H54 (cell line): ENCODE data around the gene SRPK3.

ENCODE experiments used
- DNase-seq: peaks from one replicate; pipeline ENCODE4 v3.0.0; 2011; ENCODE audit warnings: low spot score, mixed read lengths; ENCODE audit not compliant: insufficient read length
- FAIRE-seq: peaks from 3 replicates; lab custom pipeline; 2011; peaks lifted over from hg19 to GRCh38; lab: Jason Lieb, UNC
- POLR2A ChIP-seq: IDR thresholded peaks from 2 replicates; pipeline ENCODE4 v1.6.1; 2011; ENCODE audit warnings: low read depth, mild to moderate bottlenecking, low read length

Gene SRPK3

GRCh38 chrX:153778181-153778580 is 2.7 kb upstream of the SRPK3 start:
- no peak for TF ChIP-seq POLR2A
- DNase-seq (no peak), FAIRE-seq (no peak)

DNA sequence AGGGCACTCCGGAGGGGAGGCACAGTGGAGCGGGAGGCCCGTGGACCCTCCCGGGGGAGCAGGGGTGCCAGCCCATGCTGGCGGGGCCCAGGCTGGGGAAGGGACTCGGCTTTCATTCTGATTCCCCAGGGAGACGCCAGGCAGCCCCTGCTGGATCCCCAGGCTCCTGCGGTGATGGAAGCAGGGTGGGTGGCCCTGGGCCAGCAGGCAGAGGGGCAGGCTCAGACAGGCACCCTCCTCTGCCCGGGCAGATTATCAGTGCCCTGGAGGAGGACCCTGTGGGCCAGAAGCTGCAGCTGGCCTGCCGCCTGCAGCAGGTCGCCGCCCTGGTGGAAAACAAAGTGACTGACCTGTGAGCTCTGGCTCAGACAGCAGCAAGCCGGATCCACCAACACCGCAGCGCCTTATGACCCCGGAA is 2.1 kb upstream of the SRPK3 start:
- TF ChIP-seq POLR2A = no peak
- DNase-seq (no peak), FAIRE-seq (no peak)

- no peak for FAIRE-seq
- DNase-seq = no peak
- no peak for TF ChIP-seq POLR2A
Observed at GRCh38 chrX:153779891-153780677, 757 bp upstream of the SRPK3 start.

DNA sequence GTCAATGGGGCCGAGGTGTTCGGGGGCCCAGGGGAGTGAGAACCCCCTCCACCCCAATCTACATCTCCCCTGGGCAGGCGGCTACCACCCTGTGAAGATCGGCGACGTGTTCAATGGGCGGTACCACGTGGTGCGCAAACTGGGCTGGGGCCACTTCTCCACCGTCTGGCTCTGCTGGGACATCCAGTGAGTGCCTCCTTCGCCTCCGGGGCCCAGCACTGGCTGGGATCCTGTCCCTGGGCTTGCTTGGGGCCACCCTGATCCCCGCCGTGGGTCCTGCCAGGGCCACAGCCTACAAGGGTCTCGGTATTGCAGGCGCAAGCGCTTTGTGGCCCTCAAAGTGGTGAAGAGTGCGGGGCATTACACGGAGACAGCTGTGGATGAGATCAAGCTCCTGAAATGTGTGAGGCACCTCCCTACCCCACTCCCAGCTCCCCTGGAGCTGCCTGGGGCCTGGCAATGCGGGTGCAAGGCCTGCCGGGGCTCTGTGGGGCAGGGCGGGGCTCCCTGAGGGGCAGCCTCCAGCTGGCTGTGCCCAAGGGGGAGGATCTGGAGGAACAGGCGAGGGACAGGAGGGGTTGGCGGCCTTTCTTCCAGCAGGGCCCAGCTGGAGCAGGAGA is 697 bp downstream of the SRPK3 start:
- DNase-seq (no peak), FAIRE-seq (no peak)
- TF ChIP-seq POLR2A = no peak

DNA sequence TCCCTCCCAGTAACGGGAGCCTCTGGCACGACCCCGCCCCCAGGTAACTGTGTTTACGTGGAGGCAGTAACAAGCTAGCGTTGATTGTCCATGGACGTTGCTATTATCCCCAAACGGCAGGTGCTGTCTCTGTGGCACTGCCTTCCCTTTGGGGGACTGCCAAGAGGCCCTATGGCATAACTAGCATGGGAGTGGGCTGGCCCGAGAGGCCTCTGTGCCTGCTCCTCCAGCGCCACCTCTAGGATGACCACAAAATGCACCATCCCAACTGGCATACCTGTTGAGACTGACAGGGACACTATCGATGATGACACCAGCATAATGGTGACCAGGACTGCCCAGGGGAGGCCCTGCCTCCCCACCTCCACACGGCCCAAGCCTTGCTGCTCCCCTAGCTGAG is 1.5 kb downstream of the SRPK3 start:
- no peak for DNase-seq
- FAIRE-seq = no peak
- TF ChIP-seq POLR2A = no peak

- FAIRE-seq (no peak), DNase-seq (no peak)
Observed at GRCh38 chrX:153782871-153783270, 2.0 kb downstream of the SRPK3 start.

DNA sequence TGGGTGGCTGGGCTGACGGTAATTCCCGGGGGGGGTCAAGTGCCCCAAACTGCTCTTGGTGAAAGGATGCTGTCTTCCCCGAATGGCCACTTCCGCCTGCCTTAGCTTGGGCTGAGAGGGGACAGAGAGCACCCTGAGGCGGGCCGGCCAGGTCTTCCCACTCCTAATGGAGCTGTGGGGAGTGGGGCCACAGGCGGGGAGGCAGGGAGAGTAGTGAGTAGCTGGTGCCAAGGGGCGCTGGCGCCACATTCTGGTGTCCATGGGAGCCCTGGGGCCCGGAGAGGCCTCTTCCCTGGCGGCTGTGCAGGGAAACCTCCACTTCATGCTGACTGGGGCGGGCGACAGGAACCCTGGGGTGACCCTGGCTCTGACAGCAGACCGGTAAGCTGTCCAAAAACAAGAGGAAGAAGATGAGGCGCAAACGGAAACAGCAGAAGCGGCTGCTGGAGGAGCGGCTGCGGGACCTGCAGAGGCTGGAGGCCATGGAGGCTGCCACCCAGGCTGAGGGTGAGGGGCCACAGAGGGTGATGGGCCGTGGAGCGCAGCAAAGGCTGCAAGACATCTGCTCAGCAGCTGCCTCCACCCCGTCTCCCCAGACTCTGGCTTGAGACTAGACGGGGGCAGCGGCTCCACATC is 2.7 kb downstream of the SRPK3 start:
- no peak for TF ChIP-seq POLR2A
- DNase-seq (no peak), FAIRE-seq (no peak)

More at GRCh38 chrX:153782871-153783270, 2.0 kb downstream of the SRPK3 start:
- TF ChIP-seq POLR2A = no peak

DNA sequence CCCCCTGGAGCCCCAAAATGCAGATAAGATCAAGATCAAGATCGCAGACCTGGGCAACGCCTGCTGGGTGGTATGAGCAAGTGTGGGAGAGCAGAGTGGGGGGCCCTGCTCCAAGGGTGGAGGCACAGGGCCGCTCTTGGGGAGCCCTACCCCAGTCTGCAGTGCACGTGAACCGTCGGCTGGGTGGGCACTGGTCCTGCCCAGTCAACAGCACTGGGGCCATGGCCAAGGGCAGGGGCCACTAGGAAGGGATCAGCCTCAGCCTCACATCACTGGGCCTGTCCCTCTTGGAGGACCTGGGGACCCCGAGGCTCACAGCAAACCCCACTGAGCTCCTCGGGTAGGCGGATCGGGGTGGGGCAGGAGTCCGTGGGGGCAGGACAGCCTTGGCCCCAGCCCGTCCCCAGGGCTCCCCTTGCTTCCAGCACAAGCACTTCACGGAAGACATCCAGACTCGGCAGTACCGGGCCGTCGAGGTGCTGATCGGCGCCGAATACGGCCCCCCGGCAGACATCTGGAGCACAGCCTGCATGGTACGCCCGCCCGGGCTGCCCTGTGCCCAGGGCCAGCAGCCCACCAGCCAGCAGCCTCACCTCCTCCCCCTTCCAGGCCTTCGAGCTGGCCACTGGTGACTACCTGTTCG is 3.6 kb downstream of the SRPK3 start:
- DNase-seq (no peak), FAIRE-seq (no peak)
- TF ChIP-seq POLR2A = no peak

DNA sequence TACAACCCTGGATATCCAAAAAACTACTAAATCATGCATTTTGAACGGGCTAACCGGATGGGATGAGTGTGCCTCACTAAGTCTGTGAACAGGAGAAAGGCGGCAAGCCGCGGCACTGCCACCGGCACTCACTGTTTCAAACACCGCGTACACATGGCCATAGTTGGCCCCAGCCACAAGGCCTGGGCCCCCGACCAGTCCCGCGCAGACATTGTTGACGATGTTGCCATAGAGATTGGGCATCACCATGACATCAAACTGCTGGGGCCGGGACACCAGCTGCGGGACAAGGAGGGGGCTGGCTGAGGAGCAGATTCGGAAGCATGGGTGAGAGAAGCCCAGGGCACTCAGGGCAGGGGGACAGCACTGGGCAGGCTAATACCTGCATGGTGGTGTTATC is 5.8 kb downstream of the SRPK3 start:
- no peak for TF ChIP-seq POLR2A
- no peak for FAIRE-seq
- no peak for DNase-seq

- TF ChIP-seq POLR2A = no peak
- DNase-seq (no peak), FAIRE-seq (no peak)
Observed at GRCh38 chrX:153789654-153790053, 8.8 kb downstream of the SRPK3 start.

- FAIRE-seq = no peak
- no peak for DNase-seq
- TF ChIP-seq POLR2A = no peak
Observed at GRCh38 chrX:153791104-153791852, 10.4 kb downstream of the SRPK3 start.

GRCh38 chrX:153792368-153792767 is 11.5 kb downstream of the SRPK3 start:
- no peak for TF ChIP-seq POLR2A
- DNase-seq = no peak
- FAIRE-seq = no peak

DNA sequence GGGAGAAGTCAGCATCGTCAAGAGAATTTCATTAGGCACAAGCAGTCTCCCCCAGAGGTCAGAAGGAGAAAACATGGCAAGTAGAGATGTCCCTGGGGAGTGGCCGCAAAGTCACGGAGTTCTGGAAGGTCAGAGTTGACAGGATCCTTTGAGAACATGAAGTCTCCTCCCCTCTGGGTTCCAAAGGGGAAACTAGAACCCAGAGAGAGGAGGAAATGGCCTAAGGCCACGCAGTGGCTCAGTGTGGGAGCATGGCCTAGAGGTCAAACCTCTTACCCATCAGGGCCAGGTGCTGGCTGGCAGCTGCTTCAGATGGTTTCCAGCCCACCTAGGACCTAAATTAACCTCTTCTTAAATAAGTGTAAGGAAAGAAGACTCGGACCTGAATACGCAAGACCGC is 12.4 kb downstream of the SRPK3 start:
- no peak for TF ChIP-seq POLR2A
- DNase-seq (no peak), FAIRE-seq (no peak)
